NCI-H2029 (cell line): ENCODE measurements around the gene TMEM185A.
A peak's percentile ranks its signal among the peaks of the same experiment; 100 is the strongest.
"Not testable (repeated sequence)": the region's sequence is repeated elsewhere in the genome, so short reads cannot be mapped to it uniquely, and the experiment has no call there.

ENCODE experiments used
- DNase-seq: peaks from one replicate; lab custom pipeline; 2025; lab: John Stamatoyannopoulos, UW

TMEM185A gene

DNA sequence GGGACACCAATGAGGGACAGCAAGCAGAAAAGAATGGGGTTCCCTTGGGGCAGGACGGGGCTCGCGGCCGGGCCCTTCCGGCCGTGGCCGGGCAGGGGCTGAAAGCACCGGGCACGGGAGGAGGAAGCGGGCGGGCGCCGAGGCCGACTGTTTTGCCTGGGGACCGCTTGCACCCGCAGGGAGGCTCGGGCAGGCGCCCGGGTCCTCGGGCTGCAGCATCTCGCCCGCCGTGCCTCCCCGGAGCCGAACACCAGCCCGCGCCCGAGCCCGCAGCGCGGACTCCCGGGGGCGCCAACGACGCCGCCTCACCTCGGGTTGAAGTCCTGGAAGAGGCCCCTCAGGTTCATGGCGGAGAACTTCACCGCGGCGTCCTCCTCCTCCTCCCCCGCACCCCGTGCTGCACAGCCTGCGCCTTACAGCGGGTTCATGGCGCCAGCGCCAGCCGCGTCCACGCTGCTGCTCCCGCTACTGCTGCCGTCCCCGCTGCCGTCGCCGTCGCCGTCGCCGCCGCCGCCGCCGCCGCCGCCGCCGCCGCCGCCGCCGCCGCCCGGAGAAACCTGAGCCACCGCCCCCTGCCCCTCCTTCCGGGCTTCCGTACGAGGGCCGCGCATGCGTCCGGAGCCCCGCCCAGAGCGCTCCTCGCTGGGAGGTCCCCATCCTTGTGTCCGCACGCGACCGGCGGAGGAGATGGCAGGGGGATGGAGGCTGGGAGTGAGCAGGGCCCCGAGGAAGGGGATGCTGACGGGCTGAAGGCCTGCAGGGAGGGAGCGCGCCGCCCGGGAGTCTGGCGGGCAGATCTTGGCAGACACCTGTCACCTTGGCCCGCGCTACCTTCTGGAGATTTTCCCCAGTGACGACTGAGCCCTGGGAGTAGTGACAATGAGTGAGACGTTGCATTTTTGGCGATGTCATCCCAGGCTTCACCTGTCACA lies at the start of gene TMEM185A:
TSS of gene TMEM185A (minus strand) at position 559 of the 932 bp plus-strand sequence. CDS start at position 347, 212 bp downstream.
- DNase-seq, result peak; percentile 33

- DNase-seq, result no peak
Measured at GRCh38 chrX:149681182-149681581, 49.6 kb upstream of the TMEM185A start.

GRCh38 chrX:149679164-149679678 lies 47.6 kb upstream of the TMEM185A start:
- not testable (repeated sequence) for DNase-seq

DNA sequence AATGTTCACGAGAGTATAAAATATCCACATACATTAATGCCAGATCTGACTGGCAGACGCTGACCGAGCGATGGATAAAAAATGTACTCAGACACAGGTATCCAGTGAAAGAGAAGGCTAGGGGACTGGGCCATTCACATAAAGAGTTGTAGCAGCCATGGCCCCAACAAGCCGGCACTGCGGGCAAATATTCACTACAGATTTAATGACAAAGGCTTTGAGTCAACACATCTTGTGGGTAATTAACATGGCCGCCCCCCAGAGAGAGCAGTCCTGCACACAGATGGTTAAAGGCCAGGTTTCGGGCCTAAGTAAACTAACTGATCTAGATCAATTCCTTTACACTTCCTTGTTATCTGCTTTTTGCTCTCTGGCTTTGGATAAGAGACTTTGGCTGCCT lies 44.0 kb upstream of the TMEM185A start:
- DNase-seq, result not testable (repeated sequence)

DNA sequence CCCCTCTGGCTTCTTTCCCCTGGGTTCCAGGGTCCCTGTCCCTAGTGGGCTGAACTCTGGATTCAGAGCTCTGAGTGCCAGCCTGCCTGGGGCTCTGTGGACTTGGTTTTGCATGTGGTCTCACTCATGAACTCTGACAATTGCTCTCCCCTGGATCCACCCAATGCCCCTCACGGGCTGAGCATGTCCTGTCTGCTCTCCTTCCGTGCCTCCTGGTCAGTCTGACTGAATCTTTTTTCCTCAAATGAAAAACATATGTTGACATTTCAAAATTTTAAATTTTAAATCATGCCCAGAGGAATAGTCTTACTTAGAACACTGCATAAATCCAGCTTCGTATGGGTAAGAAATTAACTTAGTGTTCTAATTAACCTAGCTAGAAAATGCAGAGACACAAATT lies 43.5 kb upstream of the TMEM185A start:
- DNase-seq, result not testable (repeated sequence)

GRCh38 chrX:149660613-149661012 lies 29.0 kb upstream of the TMEM185A start:
- DNase-seq, result not testable (repeated sequence)

GRCh38 chrX:149656260-149656884 lies 24.8 kb upstream of the TMEM185A start:
- not testable (repeated sequence) for DNase-seq

DNA sequence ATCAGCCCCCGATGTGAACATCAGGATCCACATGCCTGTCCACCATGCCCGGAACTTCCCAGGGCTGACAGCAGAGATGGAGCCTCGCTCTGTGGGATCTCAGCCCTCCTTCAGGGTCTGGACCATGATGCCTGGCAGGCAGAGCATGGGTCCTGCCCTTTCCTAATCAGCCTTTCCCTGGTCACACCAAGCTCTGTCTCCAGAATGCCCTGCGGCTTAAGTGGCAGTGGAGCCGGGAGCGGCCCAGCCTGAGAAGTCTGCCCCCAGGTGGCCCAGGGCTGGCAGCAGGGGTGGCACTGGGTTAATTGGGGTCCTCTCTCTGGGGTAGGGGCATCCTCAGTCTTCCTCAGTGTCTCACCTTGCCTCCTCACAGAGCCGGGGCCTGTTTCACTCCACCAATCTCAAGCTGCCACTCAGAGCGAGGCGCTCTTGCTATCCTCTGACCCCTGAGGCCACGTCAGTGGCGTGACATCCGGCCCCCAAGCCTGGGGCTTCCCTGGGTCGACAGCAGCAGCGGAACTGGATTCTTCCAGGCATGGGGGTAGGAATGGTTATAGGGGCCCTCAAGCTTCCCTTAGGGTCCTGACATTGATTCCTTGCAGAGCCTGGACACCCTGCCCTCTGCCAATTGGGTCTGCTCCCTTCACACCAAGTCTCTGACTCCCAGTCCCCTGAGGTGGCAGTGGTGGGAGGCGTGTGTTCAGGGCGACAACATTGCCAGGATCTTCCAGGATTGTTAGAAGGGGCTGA lies 20.8 kb upstream of the TMEM185A start:
- no peak for DNase-seq

- no peak for DNase-seq
Measured at GRCh38 chrX:149650162-149650561, 18.6 kb upstream of the TMEM185A start.

DNA sequence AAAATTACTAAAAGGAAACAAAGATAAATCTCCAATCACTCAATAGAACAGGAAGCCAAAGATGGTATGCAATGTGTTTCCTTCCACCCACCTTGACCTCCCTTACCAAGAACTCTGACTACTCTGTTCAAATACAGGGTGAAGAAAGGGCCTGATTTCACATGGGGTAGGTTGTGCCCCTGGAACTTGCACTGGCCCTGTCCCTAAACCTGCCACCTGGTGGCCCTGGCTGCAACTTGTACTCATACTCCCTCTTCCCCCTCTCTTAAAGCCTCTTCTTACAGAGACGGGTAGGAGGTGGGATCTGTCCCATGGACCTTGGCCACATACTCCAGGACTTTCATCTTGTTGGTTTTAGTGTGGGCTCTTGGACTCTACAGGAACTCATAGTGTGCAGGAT lies 17.3 kb upstream of the TMEM185A start:
- DNase-seq, result no peak

GRCh38 chrX:149647505-149647904 lies 15.9 kb upstream of the TMEM185A start:
- DNase-seq, result no peak

- DNase-seq, result no peak
Measured at GRCh38 chrX:149643496-149643895, 11.9 kb upstream of the TMEM185A start.

DNA sequence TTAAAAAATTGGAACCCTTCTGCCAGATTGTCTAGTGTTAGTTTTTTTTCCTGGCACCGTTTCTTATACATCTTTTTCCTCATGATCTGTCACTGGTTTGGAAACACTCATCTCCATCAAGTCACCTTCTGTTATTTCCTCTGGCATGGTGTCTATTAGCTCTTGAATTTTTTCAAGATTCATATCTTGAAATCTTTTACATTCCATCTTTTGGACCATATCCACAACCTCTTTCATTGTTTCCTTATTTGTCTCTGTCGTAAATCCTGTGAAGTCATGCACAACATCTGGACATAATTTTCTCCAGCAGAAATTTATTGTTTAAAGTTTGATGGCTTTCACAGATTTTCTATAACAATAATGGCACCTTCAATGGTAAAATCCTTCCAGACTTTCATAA lies 10.2 kb upstream of the TMEM185A start:
- DNase-seq, result no peak

GRCh38 chrX:149641432-149641831 lies 9.8 kb upstream of the TMEM185A start:
- no peak for DNase-seq

DNA sequence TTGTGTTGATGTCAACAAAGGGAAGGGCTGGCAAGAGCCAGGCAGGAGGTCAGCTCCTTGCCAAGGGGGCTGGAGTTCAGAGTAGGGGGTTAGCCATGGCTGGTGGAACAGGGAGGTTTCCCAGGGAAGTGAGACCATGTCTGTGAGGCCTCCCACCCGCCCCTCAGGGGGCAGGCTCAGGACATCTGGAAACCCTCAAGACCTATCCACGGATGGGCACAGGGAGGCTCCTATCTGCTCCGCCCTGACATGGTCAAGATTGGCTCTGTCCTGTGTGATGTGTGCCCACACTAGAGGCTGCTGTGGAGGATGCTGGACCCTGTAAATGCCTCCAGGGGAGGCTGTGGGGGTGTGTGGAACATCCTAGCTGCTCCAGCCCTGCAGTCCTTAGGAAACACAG lies 8.0 kb upstream of the TMEM185A start:
- DNase-seq, result no peak

DNA sequence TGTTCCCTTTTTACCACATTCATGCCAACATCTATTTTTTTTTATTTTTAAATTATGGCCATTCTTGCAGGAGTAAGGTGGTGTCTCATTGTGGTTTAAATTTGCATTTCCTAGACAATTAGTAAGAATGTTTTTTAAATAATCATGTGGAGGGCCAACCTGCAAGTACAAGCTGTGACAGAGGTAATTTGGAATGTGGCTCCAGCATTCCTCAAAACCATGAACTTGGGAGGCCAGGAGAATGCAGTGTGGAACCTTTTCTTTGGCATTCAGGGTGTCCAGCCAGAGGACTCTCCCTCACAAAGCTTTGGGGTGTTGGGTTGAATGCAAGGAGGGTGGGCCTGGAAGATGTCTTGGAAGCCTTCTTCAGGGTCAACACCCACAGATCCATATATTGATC lies 7.3 kb upstream of the TMEM185A start:
- DNase-seq, result no peak

- DNase-seq, result no peak
Measured at GRCh38 chrX:149633511-149633910, 1.9 kb upstream of the TMEM185A start.

GRCh38 chrX:149630681-149631233 lies 835 bp downstream of the TMEM185A start:
- DNase-seq, result no peak

DNA sequence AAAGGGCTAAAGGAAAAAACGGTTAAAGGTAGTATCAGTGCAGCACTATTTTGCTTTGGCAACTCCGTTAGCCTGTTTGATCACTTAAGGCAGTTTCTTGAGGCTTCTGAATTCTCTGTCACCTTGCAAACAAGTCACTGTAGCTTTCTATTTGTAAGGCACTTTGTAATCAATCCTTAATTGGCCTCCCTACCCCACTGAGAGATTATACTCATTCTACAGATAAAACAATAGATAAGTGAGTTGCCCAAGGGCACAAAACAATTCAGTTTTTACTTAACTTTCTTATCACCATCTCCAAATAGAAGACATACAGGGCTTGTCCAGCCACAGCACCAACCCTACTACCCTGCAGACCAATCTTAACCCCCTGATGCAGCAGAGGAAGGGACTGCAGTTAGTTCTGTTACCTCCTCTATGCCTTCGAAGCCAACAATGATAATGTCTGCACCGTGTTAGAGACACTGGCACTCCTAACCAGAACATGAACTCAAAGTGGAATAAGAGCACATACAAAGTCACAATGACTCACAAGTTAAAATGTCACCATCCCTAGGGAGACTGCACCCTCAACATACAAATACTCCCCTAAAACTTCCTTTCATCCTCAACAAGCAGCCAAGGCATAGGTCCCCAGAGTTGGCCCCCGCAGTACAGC lies 1.7 kb downstream of the TMEM185A start:
- DNase-seq, result no peak

DNA sequence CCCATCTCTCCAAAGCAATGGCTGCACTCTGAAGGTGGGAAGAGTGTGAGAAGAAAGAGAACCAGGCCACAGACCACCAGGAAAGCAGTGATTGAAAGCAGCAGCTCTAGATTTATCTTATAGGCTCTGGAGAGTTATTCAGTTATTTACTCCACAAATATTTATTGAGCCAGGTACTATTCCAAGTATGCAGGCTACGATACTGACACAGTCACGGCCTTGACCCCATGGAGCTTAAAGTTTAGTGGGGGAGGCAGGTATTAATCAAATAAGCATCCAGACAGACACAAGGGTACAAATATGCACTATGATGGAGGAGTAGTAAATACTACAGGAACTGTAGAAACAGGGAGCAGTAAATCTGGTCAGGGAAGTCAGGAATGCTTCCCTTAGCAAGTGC lies 2.8 kb downstream of the TMEM185A start:
- no peak for DNase-seq

GRCh38 chrX:149628280-149628679 lies 3.3 kb downstream of the TMEM185A start:
- DNase-seq, result no peak
